H1 (cell line): ENCODE data around the gene TMEM266. TPM values are rescaled to one million over a fixed set of nuclear protein-coding genes. Genes with fewer than 3 reads are reported as not detected.

Source experiments
- CTCF ChIA-PET: fragments of 300-600 bp; sonication (Branson Sonifier 250); formaldehyde crosslinking; loops from one replicate; lab custom pipeline; 2021; ENCODE audit not compliant: partially characterized antibody; lab: Charles Lee
- POLR2A ChIA-PET: fragments of 300-600 bp; sonication (Branson Sonifier 250); formaldehyde crosslinking; loops from one replicate; lab custom pipeline; 2021; ENCODE audit warnings: inconsistent platforms; ENCODE audit not compliant: partially characterized antibody; lab: Charles Lee
- DNase-seq, 2 experiments: peaks; one replicate each; pipeline versions ENCODE4 v3.0.0 to v3.0.0-alpha.2; 2010 to 2022; ENCODE audit warnings: low spot score in 2 of 2, low read depth in 1 of 2, mixed read lengths in 1 of 2
- FAIRE-seq: peaks from 2 replicates; lab custom pipeline; 2011; peaks lifted over from hg19 to GRCh38; lab: Jason Lieb, UNC
- H2AFZ ChIP-seq: 2 replicates; pipeline ENCODE4 v1.8.1; 2012; ENCODE audit warnings: low read length, inconsistent platforms
- H2AK5ac ChIP-seq: 2 replicates; pipeline ENCODE4 v1.6.1; 2013; ENCODE audit warnings: low read depth, low read length
- H2BK120ac ChIP-seq: replicated peaks from 2 replicates; pipeline ENCODE3; 2013; ENCODE audit warnings: low read depth, low read length, inconsistent platforms
- H2BK12ac ChIP-seq: 2 replicates; pipeline ENCODE4 v1.6.1; 2013; ENCODE audit warnings: low read depth, low read length
- H2BK15ac ChIP-seq: 2 replicates; pipeline ENCODE4 v1.6.1; 2013; ENCODE audit warnings: low read length
- H2BK20ac ChIP-seq: 2 replicates; pipeline ENCODE4 v1.6.1; 2013; ENCODE audit warnings: low read length
- H2BK5ac ChIP-seq: 2 replicates; pipeline ENCODE4 v1.6.1; 2013; ENCODE audit warnings: low read depth, low read length
- H3K14ac ChIP-seq: 2 replicates; pipeline ENCODE4 v1.6.1; 2013; ENCODE audit warnings: inconsistent platforms; ENCODE audit not compliant: insufficient read length
- H3K18ac ChIP-seq: 2 replicates; pipeline ENCODE4 v1.6.1; 2013; ENCODE audit warnings: low read length; ENCODE audit errors: extremely low read depth
- H3K23ac ChIP-seq: 2 replicates; pipeline ENCODE4 v1.6.1; 2013; ENCODE audit warnings: inconsistent platforms; ENCODE audit not compliant: insufficient read length
- H3K23me2 ChIP-seq: 2 replicates; pipeline ENCODE4 v1.6.1; 2013; ENCODE audit warnings: low read depth, low read length
- H3K27ac ChIP-seq: 2 replicates; pipeline ENCODE4 v1.6.1; 2011; ENCODE audit warnings: low read depth, low read length, inconsistent platforms
- H3K27me3 ChIP-seq, 4 experiments: replicated peaks in 1 of 4; 1 replicate in 1 of 4; 2 replicates in 3 of 4; pipeline versions ENCODE4 v1.6.1 to v1.8.1; 2011 to 2013; ENCODE audit warnings: low read length in 3 of 4, mild to moderate bottlenecking in 3 of 4, inconsistent platforms in 2 of 4, mixed read lengths in 2 of 4, moderate library complexity in 1 of 4; ENCODE audit not compliant: control insufficient read depth in 3 of 4, insufficient read depth in 3 of 4; ENCODE audit errors: extremely low read depth in 1 of 4
- H3K36me3 ChIP-seq, 4 experiments: 2 replicates each; pipeline versions ENCODE4 v1.6.1 to v1.8.1; 2011 to 2013; ENCODE audit warnings: mild to moderate bottlenecking in 4 of 4, low read length in 3 of 4, moderate library complexity in 2 of 4, control low read depth in 1 of 4, inconsistent platforms in 1 of 4; ENCODE audit not compliant: insufficient read depth in 4 of 4, control insufficient read depth in 2 of 4
- H3K4ac ChIP-seq: replicated peaks from 2 replicates; pipeline ENCODE3; 2013; ENCODE audit warnings: low read length, low read depth, mixed read lengths, inconsistent platforms; ENCODE audit not compliant: insufficient read length
- H3K4me1 ChIP-seq, 4 experiments: replicated peaks in 1 of 4; 1 replicate in 1 of 4; 2 replicates in 3 of 4; pipeline versions ENCODE4 v1.6.1 to v1.8.1; 2011 to 2013; ENCODE audit warnings: low read length in 3 of 4, inconsistent platforms in 2 of 4, mixed read lengths in 1 of 4; ENCODE audit not compliant: insufficient read depth in 4 of 4, control insufficient read depth in 3 of 4
- H3K4me2 ChIP-seq, 2 experiments: 2 replicates each; pipeline versions ENCODE4 v1.6.1 to v1.8.1; 2011 to 2013; ENCODE audit warnings: low read depth in 2 of 2, low read length in 2 of 2, control low read depth in 1 of 2, inconsistent platforms in 1 of 2, mild to moderate bottlenecking in 1 of 2; ENCODE audit not compliant: insufficient read depth in 1 of 2
- H3K4me3 ChIP-seq, 4 experiments: fragments of 200-600, 300-600 bp in 1 of 4; sonication (generic), shearing (Covaris generic), sonication (Bioruptor Twin) in 1 of 4; 2 replicates each; pipeline versions ENCODE4 v1.5.1 to v1.8.1; 2011 to 2016; ENCODE audit warnings: low read length in 4 of 4, low read depth in 3 of 4, control low read depth in 2 of 4, inconsistent platforms in 2 of 4, mild to moderate bottlenecking in 2 of 4, mixed read lengths in 1 of 4, moderate library complexity in 1 of 4; ENCODE audit not compliant: insufficient read depth in 2 of 4; ENCODE audit errors: extremely low read depth in 1 of 4
- H3K56ac ChIP-seq: replicated peaks from 2 replicates; pipeline ENCODE3; 2013; ENCODE audit warnings: low read depth, mild to moderate bottlenecking, mixed read lengths, low read length, inconsistent platforms; ENCODE audit not compliant: insufficient read length
- H3K79me1 ChIP-seq: 2 replicates; pipeline ENCODE4 v1.6.1; 2013; ENCODE audit warnings: low read depth, low read length, control low read depth
- H3K79me2 ChIP-seq, 2 experiments: 2 replicates each; pipeline versions ENCODE4 v1.6.1 to v1.8.1; 2012 to 2013; ENCODE audit warnings: low read length in 2 of 2, mild to moderate bottlenecking in 2 of 2, inconsistent platforms in 1 of 2; ENCODE audit not compliant: insufficient read depth in 2 of 2, control insufficient read depth in 1 of 2
- H3K9ac ChIP-seq, 4 experiments: replicated peaks in 1 of 4; 1 replicate in 1 of 4; 2 replicates in 3 of 4; pipeline versions ENCODE4 v1.6.1 to v1.8.1; 2011 to 2013; ENCODE audit warnings: low read depth in 3 of 4, low read length in 3 of 4, control low read depth in 2 of 4, mild to moderate bottlenecking in 2 of 4, moderate library complexity in 2 of 4, inconsistent platforms in 1 of 4; ENCODE audit errors: extremely low read depth in 1 of 4
- H3K9me3 ChIP-seq, 2 experiments: 2 replicates each; pipeline versions ENCODE4 v1.6.1 to v1.8.1; 2012 to 2013; ENCODE audit warnings: mild to moderate bottlenecking in 2 of 2, moderate library complexity in 2 of 2, control low read depth in 1 of 2, inconsistent platforms in 1 of 2, low read depth in 1 of 2, low read length in 1 of 2, mixed read lengths in 1 of 2; ENCODE audit not compliant: insufficient read depth in 2 of 2
- H4K20me1 ChIP-seq, 2 experiments: replicated peaks in 1 of 2; 2 replicates each; pipeline versions ENCODE3 to v1.8.1; 2011 to 2013; ENCODE audit warnings: inconsistent platforms in 2 of 2, low read length in 2 of 2, mild to moderate bottlenecking in 1 of 2; ENCODE audit not compliant: insufficient read depth in 2 of 2, control insufficient read depth in 1 of 2
- H4K5ac ChIP-seq: 2 replicates; pipeline ENCODE4 v1.6.1; 2013; ENCODE audit warnings: low read length, low read depth, mixed read lengths, inconsistent platforms; ENCODE audit not compliant: insufficient read length
- H4K8ac ChIP-seq: 2 replicates; pipeline ENCODE4 v1.8.0; 2013; ENCODE audit warnings: mild to moderate bottlenecking, moderate library complexity, low read length, inconsistent platforms; ENCODE audit not compliant: insufficient read depth; ENCODE audit errors: extremely low read depth
- H4K91ac ChIP-seq: replicated peaks from 2 replicates; pipeline ENCODE3; 2013; ENCODE audit warnings: low read length, mixed read lengths, inconsistent platforms; ENCODE audit not compliant: insufficient read length
- ASH2L ChIP-seq: fragments of 200-600, 300-600 bp; sonication (generic); IDR thresholded peaks from one replicate; pipeline ENCODE4 v1.7.1; 2017; ENCODE audit warnings: low read length
- ATF2 ChIP-seq: IDR thresholded peaks from 2 replicates; pipeline ENCODE4 v1.6.1; 2012; ENCODE audit warnings: low read length, inconsistent platforms
- CEBPB ChIP-seq: IDR thresholded peaks from 2 replicates; pipeline ENCODE4 v1.6.1; 2012; ENCODE audit warnings: low read depth, low read length
- CHD1 ChIP-seq: IDR thresholded peaks from 2 replicates; pipeline ENCODE4 v1.6.1; 2012; ENCODE audit warnings: low read depth, low read length, improper control_type of control experiment
- FOSL1 ChIP-seq: IDR thresholded peaks from 2 replicates; pipeline ENCODE4 v1.6.1; 2011; ENCODE audit warnings: mild to moderate bottlenecking, low read depth, low read length, moderate library complexity; ENCODE audit not compliant: insufficient read depth
- PHF8 ChIP-seq: fragments of 200-600 bp; sonication (generic); conservative IDR thresholded peaks from 2 replicates; pipeline ENCODE4 v1.7.1; 2012; ENCODE audit warnings: low read depth, mild to moderate bottlenecking, inconsistent platforms, low read length, moderate library complexity
- RBBP5 ChIP-seq: IDR thresholded peaks from 2 replicates; pipeline ENCODE4 v1.7.1; 2012; ENCODE audit warnings: low read depth, mild to moderate bottlenecking, inconsistent platforms, low read length, moderate library complexity, borderline replicate concordance
- SP1 ChIP-seq: IDR thresholded peaks from 2 replicates; pipeline ENCODE4 v1.6.1; 2011; ENCODE audit warnings: low read depth, low read length
- SUZ12 ChIP-seq: fragments of 200-600 bp; sonication (generic); IDR thresholded peaks from 2 replicates; pipeline ENCODE4 v1.6.1; 2012; ENCODE audit warnings: mild to moderate bottlenecking, inconsistent platforms, low read length, moderate library complexity, mixed read lengths
- TAF1 ChIP-seq: IDR thresholded peaks from 2 replicates; pipeline ENCODE4 v1.6.1; 2011; ENCODE audit warnings: mild to moderate bottlenecking, low read depth, low read length
- TCF12 ChIP-seq: IDR thresholded peaks from 2 replicates; pipeline ENCODE4 v1.6.1; 2011; ENCODE audit warnings: low read depth, mild to moderate bottlenecking, low read length
- WGBS, 2 experiments: shearing (Covaris generic) in 1 of 2; methylation state at CpG; one replicate each; pipeline versions ENCODE4 v1.1.6 to v1.1.7; 2013 to 2015; ENCODE audit warnings: low lambda C conversion rate in 2 of 2, mixed read lengths in 2 of 2, inconsistent platforms in 1 of 2, low coverage in 1 of 2, missing lambda C conversion rate in 1 of 2; ENCODE audit not compliant: insufficient replicate concordance in 2 of 2, insufficient coverage in 1 of 2, insufficient read length in 1 of 2; ENCODE audit errors: extremely low coverage in 1 of 2, missing lambda C conversion rate in 1 of 2; 5-methylcytosine and 5-hydroxymethylcytosine counted together
- polyA plus RNA-seq, 7 experiments: library from polyadenylated mRNA; depleted of rRNA in 3 of 7; stranded (reverse) in 5 of 7; unstranded in 2 of 7; fragments of >200 nt in 5 of 7; fragments of 200-250 nt in 2 of 7; gene quantifications; 1 replicate in 5 of 7; 2 replicates in 1 of 7; 4 replicates in 1 of 7; pipeline versions ENCODE4 v1.2.1 to v1.2.3, GENCODE V29; 2011 to 2013; ENCODE audit warnings: missing spikeins in 2 of 7, mixed read lengths in 2 of 7
- total RNA-seq: library from RNA; stranded (reverse); fragmentation: NEBNext Ultra II Directional; extraction: Animal tissue kit (Norgen Biotek cat#: 25700); gene quantifications from 2 replicates; pipeline ENCODE4 v1.2.1, GENCODE V29; 2021

TMEM266 gene
- total and polyA plus RNA-seq, 2 of the 8 experiments (the other 6 are each of a cell fraction or from before 2014, with no cell fraction given): 2.6 TPM

GRCh38 chr15:76195506-76196268, 135.9 kb downstream of the TMEM266 start:
- Histone ChIP-seq H4K8ac (peak overlapping the region; percentile 28; the same call in 1 of the 2 replicates), H2BK15ac (no peak overlapping the region), H2BK120ac (no peak overlapping the region), H3K18ac (no peak overlapping the region), H3K79me1 (no peaks in the 10 kb centered on the region), H3K4ac (no peak overlapping the region), H2AFZ (no peak overlapping the region), H3K9ac (no peak overlapping the region), H3K36me3 (no peaks in the 10 kb centered on the region), H3K27ac (no peak overlapping the region), H3K23ac (no peak overlapping the region), H3K4me1 (peaks cover 0 to 18% (median 5%) of the 10 kb centered on the region in 4 experiments; a peak in 4 of 7 replicates), H3K23me2 (no peaks in the 10 kb centered on the region), H2BK20ac (no peak overlapping the region), H3K9me3 (no peaks in the 10 kb centered on the region), H4K20me1 (no peaks in the 10 kb centered on the region), H3K4me2 (no peak overlapping the region), H4K91ac (no peak overlapping the region), H3K27me3 (peaks cover 0 to 3% (median 3%) of the 10 kb centered on the region in 4 experiments; a peak in 3 of 7 replicates), H3K56ac (no peak overlapping the region), H2AK5ac (no peak overlapping the region), H3K14ac (no peak overlapping the region), H3K79me2 (no peaks in the 10 kb centered on the region), H2BK5ac (no peak overlapping the region), H2BK12ac (no peak overlapping the region), H3K4me3 (no peak overlapping the region), H4K5ac (no peak overlapping the region)
- 83% methylated on average over 7 of the region's 7 CpGs; no CpG with 5 or more reads in 1 of the 2 experiments for WGBS, 2 experiments
- TF ChIP-seq FOSL1: no peak
- no peak for TF ChIP-seq TCF12
- TF ChIP-seq PHF8: no peak
- TF ChIP-seq RBBP5: no peak
- no peak for TF ChIP-seq CEBPB
- TF ChIP-seq SUZ12: no peak
- no peak for TF ChIP-seq TAF1
- no peak for TF ChIP-seq ATF2
- TF ChIP-seq ASH2L: no peak
- no peak for TF ChIP-seq SP1
- no peak for TF ChIP-seq CHD1
- no peak for DNase-seq
- ChIA-PET POLR2A (interaction anchor here (1.4 kb wide), 1 partner anchor 139 kb away, joined by 9 read pairs; no protein-coding TSS in a partner anchor), CTCF (interaction anchor here (1.2 to 9.1 kb wide), 3 partner anchors 10 to 138 kb away, joined by 3 to 130 read pairs (median 7); partner anchors contain the start of gene ISL2)
- no peak for FAIRE-seq
